Cardiac muscle cell (in vitro differentiated cells and primary cell): Measurements from ENCODE around the gene KLK8. TPM values are rescaled to one million over a fixed set of nuclear protein-coding genes. Genes with fewer than 3 reads are reported as not detected.

ENCODE experiments used
- DNase-seq, 2 donors: peaks; one replicate each; pipeline versions ENCODE4 v3.0.0 to v3.0.0-alpha.2; 2010 to 2017; ENCODE audit warnings: low read depth in 1 of 2, low spot score in 1 of 2
- H3K27ac ChIP-seq: fragments of 200-600 bp; sonication (generic); 2 replicates; pipeline ENCODE4 v1.5.1; 2016
- H3K27me3 ChIP-seq: fragments of 200-600 bp; sonication (generic); 2 replicates; pipeline ENCODE4 v1.6.0; 2016; ENCODE audit warnings: control low read depth
- H3K36me3 ChIP-seq: fragments of 200-600 bp; sonication (generic); 2 replicates; pipeline ENCODE4 v1.5.1; 2016; ENCODE audit warnings: control low read depth
- H3K4me1 ChIP-seq: fragments of 200-600 bp; sonication (generic); 2 replicates; pipeline ENCODE4 v1.8.1; 2017; ENCODE audit warnings: low read depth, mild to moderate bottlenecking, mixed run types
- H3K4me3 ChIP-seq: fragments of 200-600 bp; sonication (generic); 2 replicates; pipeline ENCODE4 v1.5.1; 2016; ENCODE audit warnings: mild to moderate bottlenecking
- H3K9me3 ChIP-seq: fragments of 200-600 bp; sonication (generic); 2 replicates; pipeline ENCODE4 v1.5.1; 2017; ENCODE audit warnings: low read depth, mild to moderate bottlenecking, control low read depth
- polyA plus RNA-seq: library from polyadenylated mRNA; unstranded; fragments of >200 nt; fragmentation: Nextera tagmentation; extraction: Ambion mirVana; gene quantifications from 2 replicates; pipeline ENCODE4 v1.2.1, GENCODE V29; 2016
- total RNA-seq: library from RNA; depleted of rRNA; stranded (reverse); fragments of >200 nt; gene quantifications from 2 replicates; pipeline ENCODE4 v1.2.3, GENCODE V29; 2016
- TF ChIP-seq, protein P1 (sequence below): IDR thresholded peaks from 2 replicates; pipeline ENCODE4 v1.5.1; 2012; ENCODE audit warnings: low read depth, mild to moderate bottlenecking, low read length

Gene KLK8
- total and polyA plus RNA-seq, 2 experiments from 2014 or later: not detected

DNA sequence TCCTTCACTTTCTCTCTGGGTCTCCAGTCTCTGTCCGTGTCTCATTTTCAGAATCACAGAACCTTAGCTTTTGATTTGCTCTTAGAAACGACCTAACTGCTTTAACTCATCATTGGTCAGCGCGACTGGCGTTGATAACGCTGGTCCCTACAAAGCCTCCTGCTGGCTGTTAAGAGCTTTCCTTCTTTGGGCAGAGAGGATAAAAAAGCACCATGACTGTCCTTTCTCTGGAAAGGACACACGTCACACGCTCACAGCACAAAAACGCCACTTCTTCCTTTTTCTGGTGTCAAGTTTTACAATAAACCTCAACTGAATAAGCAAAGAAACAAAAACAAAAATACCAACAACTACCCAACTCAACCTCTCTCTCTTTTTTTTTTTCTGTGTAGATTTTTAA is 35.1 kb upstream of the KLK8 start:
- TF ChIP-seq, protein P1, sequence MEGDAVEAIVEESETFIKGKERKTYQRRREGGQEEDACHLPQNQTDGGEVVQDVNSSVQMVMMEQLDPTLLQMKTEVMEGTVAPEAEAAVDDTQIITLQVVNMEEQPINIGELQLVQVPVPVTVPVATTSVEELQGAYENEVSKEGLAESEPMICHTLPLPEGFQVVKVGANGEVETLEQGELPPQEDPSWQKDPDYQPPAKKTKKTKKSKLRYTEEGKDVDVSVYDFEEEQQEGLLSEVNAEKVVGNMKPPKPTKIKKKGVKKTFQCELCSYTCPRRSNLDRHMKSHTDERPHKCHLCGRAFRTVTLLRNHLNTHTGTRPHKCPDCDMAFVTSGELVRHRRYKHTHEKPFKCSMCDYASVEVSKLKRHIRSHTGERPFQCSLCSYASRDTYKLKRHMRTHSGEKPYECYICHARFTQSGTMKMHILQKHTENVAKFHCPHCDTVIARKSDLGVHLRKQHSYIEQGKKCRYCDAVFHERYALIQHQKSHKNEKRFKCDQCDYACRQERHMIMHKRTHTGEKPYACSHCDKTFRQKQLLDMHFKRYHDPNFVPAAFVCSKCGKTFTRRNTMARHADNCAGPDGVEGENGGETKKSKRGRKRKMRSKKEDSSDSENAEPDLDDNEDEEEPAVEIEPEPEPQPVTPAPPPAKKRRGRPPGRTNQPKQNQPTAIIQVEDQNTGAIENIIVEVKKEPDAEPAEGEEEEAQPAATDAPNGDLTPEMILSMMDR: no peak
- H3K4me1 ChIP-seq: no peaks in the 10 kb centered on the region
- no peaks in the 10 kb centered on the region for H3K9me3 ChIP-seq
- DNase-seq: peak in 1 of 2 donors; percentile 15
- no peak overlapping the region for H3K27ac ChIP-seq
- H3K36me3 ChIP-seq: no peaks in the 10 kb centered on the region
- no peak overlapping the region for H3K4me3 ChIP-seq
- H3K27me3 ChIP-seq: peaks cover 4% of the 10 kb centered on the region

DNA sequence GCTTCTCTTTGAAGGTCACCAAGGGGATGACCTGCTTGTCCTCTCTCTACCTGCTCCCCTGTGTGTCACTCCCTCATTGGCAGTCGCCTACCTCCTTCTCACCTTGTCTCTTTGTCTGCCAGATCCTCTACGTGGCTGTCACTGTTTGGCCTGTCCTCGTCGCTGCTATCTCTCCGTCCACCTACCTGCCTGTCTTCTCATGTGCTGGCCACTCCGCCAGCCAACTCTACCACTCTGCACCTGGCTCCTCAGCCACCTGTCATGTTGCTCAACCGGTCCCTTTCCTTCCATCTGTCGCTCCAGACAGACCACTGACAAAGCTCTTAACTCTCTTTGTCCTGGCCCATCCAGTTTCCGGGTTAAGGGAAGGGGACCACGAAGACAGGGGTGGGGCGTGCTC is 33.3 kb upstream of the KLK8 start, which contains the start of gene KLK12:
TSS of gene KLK12 (minus strand) at position 299 of the 400 bp plus-strand sequence. CDS start 381 bp downstream, outside the sequence.
- Histone ChIP-seq H3K4me3 (no peak within 1 kb of the TSS), H3K27me3 (peaks cover 4% of the 10 kb centered on the region), H3K9me3 (no peaks in the 10 kb centered on the region), H3K27ac (no peak within 1 kb of the TSS), H3K4me1 (no peaks in the 10 kb centered on the region), H3K36me3 (no peaks in the 10 kb centered on the region)
- TF ChIP-seq, protein P1: no peak
- no peak for DNase-seq

DNA sequence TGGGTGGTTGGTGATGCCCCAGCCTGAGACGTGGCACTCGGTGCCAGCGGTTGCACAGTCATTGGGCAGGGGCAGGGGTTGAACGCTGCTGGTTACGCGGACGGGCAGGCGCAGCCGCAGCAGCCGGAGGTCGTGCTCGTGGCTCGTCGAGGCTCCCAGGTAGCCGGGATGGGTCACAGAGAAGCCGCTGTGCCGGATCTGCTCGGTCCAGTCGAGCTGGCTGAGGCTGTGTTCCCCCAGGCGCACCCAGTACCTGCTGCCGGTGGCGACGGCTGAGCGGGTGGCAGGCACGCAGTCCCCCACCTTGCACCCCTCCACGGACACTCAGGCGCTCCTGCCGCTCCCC is 30.4 kb upstream of the KLK8 start:
- H3K4me1 ChIP-seq: no peaks in the 10 kb centered on the region
- H3K36me3 ChIP-seq: no peaks in the 10 kb centered on the region
- TF ChIP-seq, protein P1: no peak
- no peak for DNase-seq
- no peaks in the 10 kb centered on the region for H3K9me3 ChIP-seq
- no peak overlapping the region for H3K27ac ChIP-seq
- H3K4me3 ChIP-seq: no peak overlapping the region
- peaks cover 4% of the 10 kb centered on the region for H3K27me3 ChIP-seq

DNA sequence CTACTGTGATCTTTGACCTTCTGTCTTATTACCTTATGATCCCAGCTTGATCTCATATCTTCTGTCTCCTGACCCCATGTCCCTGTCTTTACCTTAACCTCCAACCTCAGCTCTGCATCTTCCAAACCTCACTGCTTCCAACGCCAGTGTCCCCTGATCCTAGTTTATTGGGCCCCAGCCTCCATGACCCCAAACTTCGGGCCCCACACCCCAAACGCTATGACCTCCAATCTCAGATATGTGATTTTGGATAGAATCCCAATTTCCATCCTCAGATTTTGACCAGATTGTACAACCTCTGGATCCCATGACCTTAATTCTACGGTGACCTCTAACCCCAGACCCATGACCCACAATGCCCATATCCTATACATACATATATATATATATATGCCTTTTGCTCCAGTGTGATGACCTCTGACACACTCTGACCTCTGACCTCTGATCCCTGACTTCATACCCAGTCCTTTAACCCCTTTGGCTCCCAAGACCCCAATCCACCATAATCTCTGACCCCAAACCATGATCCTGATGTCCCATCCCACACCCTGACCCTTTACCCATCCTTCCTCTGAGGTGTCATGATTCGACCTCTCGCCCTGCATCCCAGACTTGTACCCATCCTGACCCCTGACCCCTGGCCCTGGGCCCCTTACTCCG is 29.9 kb upstream of the KLK8 start:
- Histone ChIP-seq H3K9me3 (no peaks in the 10 kb centered on the region), H3K4me3 (no peak overlapping the region), H3K27me3 (peaks cover 4% of the 10 kb centered on the region), H3K36me3 (no peaks in the 10 kb centered on the region), H3K27ac (no peak overlapping the region), H3K4me1 (no peaks in the 10 kb centered on the region)
- DNase-seq: no peak
- TF ChIP-seq, protein P1: no peak

DNA sequence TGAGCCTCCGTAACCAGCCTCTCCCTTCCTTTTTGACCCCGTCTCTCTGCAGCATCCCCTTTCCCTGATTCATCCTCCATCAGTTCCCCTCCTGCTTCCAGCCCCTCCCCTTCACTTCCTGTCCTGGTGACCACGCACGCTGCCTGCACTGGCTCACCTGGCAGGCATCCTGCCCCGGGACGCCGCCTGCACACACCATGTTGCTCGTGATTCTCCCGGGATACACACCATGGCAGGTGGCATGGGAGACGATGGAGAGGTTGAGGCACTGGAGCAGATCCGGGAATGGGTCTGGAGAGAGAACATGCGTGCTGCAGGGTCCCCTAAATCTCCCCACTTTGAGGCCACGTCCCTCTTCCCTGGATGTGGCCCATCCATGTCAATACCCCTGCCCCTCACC is 29.2 kb upstream of the KLK8 start:
- H3K27me3 ChIP-seq: peaks cover 4% of the 10 kb centered on the region
- H3K9me3 ChIP-seq: no peaks in the 10 kb centered on the region
- H3K27ac ChIP-seq: no peak overlapping the region
- no peaks in the 10 kb centered on the region for H3K4me1 ChIP-seq
- DNase-seq: no peak
- TF ChIP-seq, protein P1: no peak
- no peaks in the 10 kb centered on the region for H3K36me3 ChIP-seq
- no peak overlapping the region for H3K4me3 ChIP-seq
